CD4-positive, alpha-beta T cell treated with Interleukin-15 for 4 hours (primary cell): ENCODE results near the gene ABCC6.

ENCODE experiments used
- DNase-seq: peaks from one replicate; pipeline ENCODE4 v3.0.0-alpha.2; 2020; ENCODE audit warnings: low spot score

The ABCC6 gene

DNA sequence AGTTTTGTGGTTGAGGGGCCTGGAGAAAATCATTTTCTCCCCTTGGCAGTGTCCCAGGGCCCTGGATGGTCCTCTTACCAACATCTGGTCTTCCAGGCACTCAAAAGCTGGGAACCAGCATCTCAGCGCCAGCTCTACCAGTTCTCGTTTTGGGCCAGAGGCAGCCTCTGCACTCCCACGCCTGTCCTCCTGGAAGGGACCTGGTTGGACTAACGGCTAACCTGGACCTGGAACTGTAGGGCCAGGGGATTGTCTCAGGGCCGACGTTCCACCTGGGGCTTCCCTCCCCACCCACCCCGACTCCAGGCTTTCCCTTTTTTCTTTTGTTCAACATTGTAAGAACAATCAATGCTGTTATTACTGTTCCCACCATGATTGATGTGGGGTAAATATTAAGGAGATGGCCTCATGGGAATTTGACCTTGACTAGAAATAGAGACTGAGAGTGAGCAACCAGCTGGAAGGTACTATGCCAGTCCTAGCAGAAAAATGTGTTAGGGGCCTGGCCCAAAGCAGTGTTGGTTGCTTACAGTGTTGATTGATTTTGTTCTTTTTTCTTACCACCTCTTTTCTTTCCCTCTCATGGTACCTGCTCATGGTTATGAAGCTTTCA lies 81.4 kb downstream of the ABCC6 start:
- DNase-seq = no peak

- no peak for DNase-seq
Measured at GRCh38 chr16:16141141-16141540, 82.2 kb downstream of the ABCC6 start.

- no peak for DNase-seq
Measured at GRCh38 chr16:16140537-16140936, 82.8 kb downstream of the ABCC6 start.

DNA sequence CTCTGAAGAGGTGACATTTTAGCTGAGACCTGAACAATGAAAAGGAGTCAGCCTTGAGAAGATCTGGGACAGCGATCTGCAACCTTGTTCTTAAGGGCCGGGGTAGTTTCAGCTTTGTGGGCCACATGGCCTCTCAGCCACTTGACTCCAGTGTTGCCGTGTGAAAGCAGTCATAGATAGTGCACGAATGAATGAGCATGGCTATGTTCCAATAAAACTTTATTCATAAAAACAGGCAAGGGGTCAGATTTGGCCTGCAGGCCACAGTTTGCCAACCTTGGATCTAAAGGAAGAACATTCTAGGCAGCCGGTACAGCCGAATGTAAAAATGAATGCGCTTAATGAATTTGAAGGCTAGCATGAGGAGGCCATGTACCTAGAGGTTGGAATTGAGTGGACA lies 83.5 kb downstream of the ABCC6 start:
- DNase-seq = no peak

DNA sequence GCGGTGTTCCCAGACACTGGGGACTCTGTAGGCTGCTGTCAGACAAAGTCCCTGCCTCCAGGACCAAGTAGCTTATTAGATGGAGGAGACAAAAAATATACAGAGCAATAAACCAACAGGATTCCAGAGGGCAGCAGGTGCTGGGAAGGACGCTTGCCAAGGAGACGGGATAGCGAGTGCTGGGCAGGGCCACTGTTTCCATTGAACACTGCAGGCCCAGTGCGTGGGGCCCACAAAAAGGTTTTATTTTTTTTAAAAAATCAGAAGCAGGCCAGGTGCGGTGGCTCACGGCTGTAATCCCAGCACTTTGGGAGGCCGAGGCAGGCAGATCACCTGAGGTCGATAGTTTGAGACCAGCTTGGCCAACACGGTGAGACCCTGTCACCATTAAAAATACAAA lies 84.2 kb downstream of the ABCC6 start:
- DNase-seq = no peak

GRCh38 chr16:16138034-16138635 lies 85.2 kb downstream of the ABCC6 start:
- no peak for DNase-seq

GRCh38 chr16:16137110-16137509 lies 86.2 kb downstream of the ABCC6 start:
- no peak for DNase-seq

DNA sequence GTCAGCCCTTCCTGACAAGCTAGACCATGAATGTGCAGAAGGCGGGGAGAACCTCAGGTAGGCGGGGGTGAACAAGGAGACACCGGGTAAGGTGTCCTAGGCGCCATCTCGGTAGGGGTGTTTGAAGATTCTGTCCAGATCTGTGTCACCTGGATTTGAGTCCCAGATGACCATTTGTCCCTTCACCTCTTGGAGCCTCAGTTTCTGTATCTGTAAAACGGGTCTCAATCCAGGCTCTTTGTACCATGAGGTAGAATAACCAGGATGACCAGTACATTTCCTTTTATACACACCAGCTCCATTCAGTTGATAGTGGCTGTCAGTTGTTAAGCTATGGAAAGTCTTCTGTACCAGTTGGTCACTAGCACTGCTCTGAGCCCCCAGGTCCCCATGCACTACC lies 86.7 kb downstream of the ABCC6 start:
- DNase-seq = no peak

DNA sequence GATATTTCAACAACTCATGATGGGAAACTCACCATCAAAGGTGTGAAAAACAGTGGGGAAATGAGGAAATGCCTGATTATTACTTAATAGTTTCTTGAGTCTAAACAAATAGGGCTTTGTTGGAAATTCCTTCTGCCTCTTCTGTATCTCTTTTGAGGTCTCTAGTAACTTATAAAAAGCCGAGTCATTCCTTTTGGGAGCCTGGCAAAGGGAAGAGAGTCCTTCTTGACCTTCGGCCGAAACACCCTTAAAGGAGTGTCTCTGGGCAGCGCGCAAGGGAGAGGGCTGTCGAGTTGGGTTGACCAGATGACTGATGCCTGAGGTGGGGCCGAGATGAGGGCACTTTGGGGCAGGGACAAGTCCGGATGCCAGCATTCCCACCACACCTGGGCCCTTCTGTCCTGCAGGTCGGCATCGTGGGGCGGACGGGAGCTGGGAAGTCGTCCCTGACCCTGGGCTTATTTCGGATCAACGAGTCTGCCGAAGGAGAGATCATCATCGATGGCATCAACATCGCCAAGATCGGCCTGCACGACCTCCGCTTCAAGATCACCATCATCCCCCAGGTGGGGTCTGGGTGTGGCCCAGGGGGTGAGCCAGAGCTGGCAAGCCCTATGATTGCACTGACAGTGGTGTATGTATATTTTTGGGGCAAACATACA lies 89.2 kb downstream of the ABCC6 start:
- no peak for DNase-seq

GRCh38 chr16:16131659-16132058 lies 91.6 kb downstream of the ABCC6 start:
- no peak for DNase-seq

DNA sequence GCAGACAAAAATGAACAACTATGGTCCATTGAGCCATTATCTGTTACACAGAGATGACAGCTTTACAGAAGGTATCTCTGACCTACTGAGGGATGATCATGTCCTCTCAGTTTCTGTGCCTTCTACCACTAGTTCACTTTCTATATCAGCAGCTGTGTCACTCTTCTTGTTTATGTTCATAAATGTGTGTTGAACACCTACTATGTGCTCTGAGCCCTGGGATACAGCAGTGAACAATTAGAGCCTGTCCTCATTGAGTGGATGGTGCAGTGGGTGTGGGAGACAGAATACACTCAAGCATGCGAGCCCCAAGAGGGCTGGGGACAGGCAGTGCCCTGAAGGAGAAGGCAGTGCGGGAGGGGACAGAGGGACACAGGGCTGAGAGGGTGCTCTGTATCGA lies 92.1 kb downstream of the ABCC6 start:
- no peak for DNase-seq

- peak; percentile 67 for DNase-seq
Measured at GRCh38 chr16:16127469-16128116, 95.7 kb downstream of the ABCC6 start.

DNA sequence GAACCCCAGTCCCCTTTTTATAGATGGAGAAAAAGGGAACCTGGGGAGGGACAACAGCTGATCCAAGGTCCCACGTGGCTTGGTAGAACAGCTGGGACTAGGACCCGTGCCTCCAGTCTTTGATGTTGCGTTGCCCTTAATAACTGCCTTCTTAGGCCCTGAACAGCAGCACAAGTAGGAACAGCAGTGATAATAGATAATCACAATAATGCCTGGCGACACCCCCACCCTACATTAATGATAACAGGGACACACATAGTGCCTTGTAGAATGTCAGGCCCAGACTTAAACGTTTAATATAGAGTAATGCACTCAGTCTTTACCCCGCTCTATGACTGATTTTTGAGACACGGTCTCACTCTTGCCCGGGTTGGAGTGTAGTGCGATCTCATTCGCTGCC lies 96.4 kb downstream of the ABCC6 start:
- DNase-seq = no peak

- no peak for DNase-seq
Measured at GRCh38 chr16:16124974-16125373, 98.3 kb downstream of the ABCC6 start.

DNA sequence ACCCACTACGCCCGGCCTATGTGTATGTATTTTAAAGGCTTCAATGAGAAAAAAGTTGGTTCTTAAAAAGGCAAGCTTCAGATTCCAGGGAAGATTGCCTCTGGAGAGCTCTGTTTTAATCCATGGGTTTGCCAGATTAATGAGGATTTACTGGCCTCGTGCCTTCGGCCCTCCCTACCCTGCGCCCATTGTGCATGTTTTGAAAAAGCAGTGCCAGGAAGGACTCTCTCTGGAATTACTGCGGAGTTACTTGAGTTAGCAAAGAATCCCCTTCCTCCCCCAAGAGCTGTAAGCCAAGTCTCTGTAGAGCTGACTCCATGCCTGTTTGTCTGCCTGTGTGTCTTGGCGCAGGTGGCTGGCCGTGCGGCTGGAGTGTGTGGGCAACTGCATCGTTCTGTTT lies 98.9 kb downstream of the ABCC6 start:
- DNase-seq = no peak

DNA sequence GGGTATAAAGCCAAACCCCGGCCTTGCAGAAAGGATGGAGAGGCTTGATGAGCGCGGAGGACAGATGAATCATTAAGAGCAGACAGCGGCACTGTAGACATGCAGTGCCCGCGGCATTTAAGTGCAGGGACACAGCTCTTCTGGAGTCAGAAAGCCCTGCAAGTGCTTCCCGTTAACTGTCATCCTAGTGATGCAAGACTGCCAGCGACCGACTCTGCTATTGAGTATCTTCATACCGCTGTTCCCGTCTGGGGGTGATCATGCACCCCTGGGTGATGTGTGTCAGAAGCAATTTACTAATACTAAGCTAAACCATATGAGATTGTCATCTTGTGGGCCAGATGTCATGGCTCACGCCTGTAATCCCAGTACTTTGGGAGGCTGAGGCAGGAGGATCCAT lies 101.0 kb downstream of the ABCC6 start:
- DNase-seq = no peak

DNA sequence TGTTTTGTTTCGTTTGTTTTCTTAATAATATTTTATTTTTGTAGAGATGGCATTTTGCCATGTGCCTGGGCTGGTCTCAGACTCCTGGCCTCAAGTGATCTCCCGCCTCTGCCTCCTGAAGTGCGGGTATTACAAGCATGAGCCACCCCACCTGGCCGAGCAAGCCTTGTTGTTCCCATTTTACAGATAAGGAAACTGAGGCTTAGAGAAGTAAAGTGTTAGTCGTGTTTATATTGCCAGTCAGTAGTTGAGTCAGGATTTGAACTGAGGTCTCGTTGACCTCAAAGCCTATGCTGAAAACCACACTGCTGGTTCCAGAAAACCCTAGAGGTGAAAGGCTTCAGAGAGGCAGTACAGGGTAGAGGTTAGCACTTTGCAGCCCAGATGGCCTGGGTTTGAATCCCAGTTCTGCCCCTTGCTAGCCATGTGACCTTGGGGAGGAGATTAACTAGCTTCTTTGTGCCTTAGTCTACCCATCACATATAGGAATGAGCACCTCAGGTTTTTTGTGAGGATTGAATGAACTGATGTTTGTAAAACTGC lies 102.0 kb downstream of the ABCC6 start:
- no peak for DNase-seq

GRCh38 chr16:16120382-16121184 lies 102.7 kb downstream of the ABCC6 start:
- DNase-seq = no peak

- DNase-seq = no peak
Measured at GRCh38 chr16:16120044-16120381, 103.3 kb downstream of the ABCC6 start.

- no peak for DNase-seq
Measured at GRCh38 chr16:16118337-16118736, 105.0 kb downstream of the ABCC6 start.

GRCh38 chr16:16116841-16117240 lies 106.5 kb downstream of the ABCC6 start:
- DNase-seq = no peak

- DNase-seq = no peak
Measured at GRCh38 chr16:16113076-16113475, 110.2 kb downstream of the ABCC6 start.
